Left ventricle myocardium inferior (tissue), 1 donor: ENCODE results near the gene SDHAF2. TPM values are rescaled to one million over a fixed set of nuclear protein-coding genes. Genes with fewer than 3 reads are reported as not detected.
"Not testable (repeated sequence)": the region's sequence is repeated elsewhere in the genome, so short reads cannot be mapped to it uniquely, and the experiment has no call there.

ENCODE experiments used
- DNase-seq: peaks from one replicate; pipeline ENCODE4 v3.0.0-alpha.2; 2020
- H3K27ac ChIP-seq: fragments of 200-600 bp; replicated peaks from 2 replicates; pipeline ENCODE4 v1.8.0; 2021
- H3K27me3 ChIP-seq: fragments of 200-600 bp; 2 replicates; pipeline ENCODE4 v1.8.0; 2021; ENCODE audit warnings: low read depth
- H3K36me3 ChIP-seq: fragments of 200-600 bp; 2 replicates; pipeline ENCODE4 v1.8.0; 2021
- H3K4me1 ChIP-seq: fragments of 200-600 bp; 2 replicates; pipeline ENCODE4 v1.8.0; 2021
- H3K4me3 ChIP-seq: fragments of 200-600 bp; 2 replicates; pipeline ENCODE4 v1.8.0; 2021; ENCODE audit warnings: mild to moderate bottlenecking, moderate library complexity
- H3K9me3 ChIP-seq: fragments of 200-600 bp; replicated peaks from 2 replicates; pipeline ENCODE4 v1.8.0; 2021
- CTCF ChIP-seq: fragments of 200-600 bp; IDR thresholded peaks from 2 replicates; pipeline ENCODE4 v1.8.0; 2021; ENCODE audit warnings: antibody characterized with exemption, mild to moderate bottlenecking, borderline replicate concordance
- intact Hi-C: fragments of 100-400 bp; cut with micrococcal nuclease; formaldehyde crosslinking; loops from one replicate; pipeline ENCODE4 v1.11.0; 2022
- total RNA-seq: library from RNA; stranded (reverse); fragmentation: NEBNext Ultra II Directional; extraction: Animal tissue kit (Norgen Biotek cat#: 25700); gene quantifications from one replicate; pipeline ENCODE4 v1.2.1, GENCODE V29; 2021
- donor health status: DM: no; HTN: yes; CAD: no; lungs with severe emphysema.

Gene SDHAF2
- total RNA-seq, 1 donor from 2014 or later, result 38.1 TPM

GRCh38 chr11:61425367-61426131 is 4.4 kb upstream of the SDHAF2 start:
- H3K4me1 ChIP-seq, result peaks cover 58% of the 10 kb centered on the region
- no peak overlapping the region for H3K4me3 ChIP-seq
- peaks cover 77% of the 10 kb centered on the region for H3K36me3 ChIP-seq
- no peak for TF ChIP-seq CTCF
- H3K27me3 ChIP-seq, result no peaks in the 10 kb centered on the region
- no peak for DNase-seq
- intact Hi-C loops, result no loop called here
- no peak overlapping the region for H3K27ac ChIP-seq
- no peaks in the 10 kb centered on the region for H3K9me3 ChIP-seq

- peaks cover 46% of the 10 kb centered on the region for H3K36me3 ChIP-seq
- no peaks in the 10 kb centered on the region for H3K27me3 ChIP-seq
- intact Hi-C loops, result no loop called here
- peak overlapping the region; percentile 96 for H3K27ac ChIP-seq
- H3K4me3 ChIP-seq, result peak overlapping the region; percentile 88
- DNase-seq, result peak; percentile 63
- peak; percentile 43 for TF ChIP-seq CTCF
- H3K4me1 ChIP-seq, result peaks cover 79% of the 10 kb centered on the region
- H3K9me3 ChIP-seq, result no peaks in the 10 kb centered on the region
Observed at GRCh38 chr11:61429346-61429690, 606 bp upstream of the SDHAF2 start.

GRCh38 chr11:61430839-61431238 is 915 bp downstream of the SDHAF2 start:
- H3K27me3 ChIP-seq, H3K9me3 ChIP-seq, DNase-seq, intact Hi-C loops, H3K27ac ChIP-seq: not testable (repeated sequence)
- Histone ChIP-seq H3K4me3 (peak overlapping the region; percentile 88), H3K36me3 (peaks cover 31% of the 10 kb centered on the region), H3K4me1 (peaks cover 76% of the 10 kb centered on the region)

- TF ChIP-seq CTCF, result no peak
- H3K4me3 ChIP-seq, result no peak overlapping the region
- no peaks in the 10 kb centered on the region for H3K9me3 ChIP-seq
- no peak overlapping the region for H3K27ac ChIP-seq
- peaks cover 22% of the 10 kb centered on the region for H3K4me1 ChIP-seq
- H3K27me3 ChIP-seq, result no peaks in the 10 kb centered on the region
- peaks cover 44% of the 10 kb centered on the region for H3K36me3 ChIP-seq
- intact Hi-C loops, result no loop called here
- no peak for DNase-seq
Observed at GRCh38 chr11:61437496-61437895, 7.6 kb downstream of the SDHAF2 start.

GRCh38 chr11:61439615-61440014 is 9.7 kb downstream of the SDHAF2 start:
- no peak for DNase-seq
- Histone ChIP-seq H3K4me1 (peaks cover 21% of the 10 kb centered on the region), H3K27me3 (no peaks in the 10 kb centered on the region), H3K36me3 (peaks cover 64% of the 10 kb centered on the region), H3K9me3 (no peaks in the 10 kb centered on the region), H3K27ac (no peak overlapping the region), H3K4me3 (no peak overlapping the region)
- intact Hi-C loops, result loop anchor here (10.0 kb wide), 1 partner anchor 75 kb away; no protein-coding TSS in a partner anchor
- TF ChIP-seq CTCF, result no peak

- Histone ChIP-seq H3K27me3 (no peaks in the 10 kb centered on the region), H3K4me3 (no peak overlapping the region), H3K36me3 (peaks cover 71% of the 10 kb centered on the region), H3K27ac (no peak overlapping the region), H3K9me3 (no peaks in the 10 kb centered on the region), H3K4me1 (peaks cover 37% of the 10 kb centered on the region)
- DNase-seq, result no peak
- intact Hi-C loops, result loop anchor here (10.0 kb wide), 1 partner anchor 72 kb away; no protein-coding TSS in a partner anchor
- TF ChIP-seq CTCF, result no peak
Observed at GRCh38 chr11:61442616-61443015, 12.7 kb downstream of the SDHAF2 start.
